HCT116 (cell line): ENCODE data around the gene DHFR2.

Experiments used
- CEBPB ChIP-seq: IDR thresholded peaks from 2 replicates; pipeline ENCODE4 v1.6.1; 2012; ENCODE audit warnings: low read depth
- CTCF ChIP-seq, 3 experiments: fragments of 200-600 bp in 1 of 3; sonication (generic) in 1 of 3; IDR thresholded peaks in 2 of 3; conservative IDR thresholded peaks in 1 of 3; 2 replicates each; pipeline ENCODE4 v1.5.1; 2012 to 2017; ENCODE audit warnings: low read depth in 2 of 3, low read length in 2 of 3, antibody characterized with exemption in 1 of 3, borderline replicate concordance in 1 of 3, control low read depth in 1 of 3, mild to moderate bottlenecking in 1 of 3, mixed read lengths in 1 of 3, mixed run types in 1 of 3, moderate library complexity in 1 of 3; ENCODE audit not compliant: insufficient read depth in 1 of 3
- EGR1 ChIP-seq: IDR thresholded peaks from 2 replicates; pipeline ENCODE4 v1.6.1; 2012; ENCODE audit warnings: low read depth
- EZH2 ChIP-seq: fragments of 200-600 bp; sonication (generic); IDR thresholded peaks from 2 replicates; pipeline ENCODE4 v1.6.1; 2017; ENCODE audit warnings: antibody characterized with exemption, mixed run types
- POLR2A ChIP-seq: IDR thresholded peaks from 2 replicates; pipeline ENCODE4 v1.7.0; 2011; ENCODE audit warnings: borderline replicate concordance; ENCODE audit not compliant: insufficient read depth, insufficient read length; ENCODE audit errors: extremely low read depth
- POLR2AphosphoS5 ChIP-seq: IDR thresholded peaks from 2 replicates; pipeline ENCODE4 v1.6.1; 2011; ENCODE audit warnings: mild to moderate bottlenecking, low read depth, low read length, moderate library complexity
- RAD21 ChIP-seq: IDR thresholded peaks from 2 replicates; pipeline ENCODE4 v1.6.1; 2012; ENCODE audit warnings: low read depth, mild to moderate bottlenecking
- SRF ChIP-seq: IDR thresholded peaks from 2 replicates; pipeline ENCODE4 v1.6.1; 2012; ENCODE audit warnings: low read depth
- ZBTB33 ChIP-seq: IDR thresholded peaks from 2 replicates; pipeline ENCODE4 v1.6.1; 2011; ENCODE audit warnings: mild to moderate bottlenecking, low read length, moderate library complexity; ENCODE audit not compliant: insufficient replicate concordance; ENCODE audit errors: extremely low read depth
- ZFX ChIP-seq: fragments of 450-650 bp; IDR thresholded peaks from 2 replicates; pipeline ENCODE4 v1.6.1; 2017
- ZNF274 ChIP-seq: fragments of 200-500 bp; sonication (Bioruptor generic); IDR thresholded peaks from 2 replicates; pipeline ENCODE4 v1.6.1; 2014; ENCODE audit warnings: mild to moderate bottlenecking, low read depth, low read length, inconsistent platforms
- TF ChIP-seq, protein P1 (sequence below): IDR thresholded peaks from 2 replicates; pipeline ENCODE4 v1.6.1; 2012; ENCODE audit warnings: low read depth
- TF ChIP-seq, protein P2 (sequence below): IDR thresholded peaks from 2 replicates; pipeline ENCODE4 v1.6.1; 2012

DNA sequence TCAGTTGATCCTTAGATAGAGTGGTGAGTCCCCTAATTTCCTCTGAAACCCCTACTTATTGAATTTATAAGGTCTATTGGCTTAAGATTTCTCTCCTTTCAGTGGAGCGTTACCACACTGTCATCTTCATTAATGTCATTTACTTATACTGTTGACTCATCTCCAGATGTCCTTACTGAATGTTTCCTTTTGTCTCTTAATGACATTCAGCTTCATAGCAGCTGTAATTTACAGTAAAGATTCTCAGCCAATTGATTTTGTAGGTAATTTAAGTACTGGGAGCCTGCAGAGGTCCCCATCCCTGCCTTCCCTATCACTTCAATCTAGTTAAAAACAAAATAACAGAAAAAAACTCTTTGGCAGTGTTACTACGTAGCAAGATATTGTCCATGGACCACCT is 53.1 kb downstream of the DHFR2 start:
- TF ChIP-seq EZH2 (no peak), CTCF (IDR thresholded peaks at IDR 0.05 in 2 of 3, conservative IDR thresholded peaks at IDR 0.05 in 1 of 3; ENCODE audit: borderline replicate concordance in 1 of 3, insufficient read depth in 1 of 3, low read depth in 2 of 3, low read length in 2 of 3) (no peak), CEBPB (no peak), EGR1 (no peak), POLR2A (no peak), ZFX (no peak), POLR2AphosphoS5 (no peak), RAD21 (no peak), SRF (no peak), ZBTB33 (no peak), ZNF274 (no peak)
- TF ChIP-seq, protein P1, sequence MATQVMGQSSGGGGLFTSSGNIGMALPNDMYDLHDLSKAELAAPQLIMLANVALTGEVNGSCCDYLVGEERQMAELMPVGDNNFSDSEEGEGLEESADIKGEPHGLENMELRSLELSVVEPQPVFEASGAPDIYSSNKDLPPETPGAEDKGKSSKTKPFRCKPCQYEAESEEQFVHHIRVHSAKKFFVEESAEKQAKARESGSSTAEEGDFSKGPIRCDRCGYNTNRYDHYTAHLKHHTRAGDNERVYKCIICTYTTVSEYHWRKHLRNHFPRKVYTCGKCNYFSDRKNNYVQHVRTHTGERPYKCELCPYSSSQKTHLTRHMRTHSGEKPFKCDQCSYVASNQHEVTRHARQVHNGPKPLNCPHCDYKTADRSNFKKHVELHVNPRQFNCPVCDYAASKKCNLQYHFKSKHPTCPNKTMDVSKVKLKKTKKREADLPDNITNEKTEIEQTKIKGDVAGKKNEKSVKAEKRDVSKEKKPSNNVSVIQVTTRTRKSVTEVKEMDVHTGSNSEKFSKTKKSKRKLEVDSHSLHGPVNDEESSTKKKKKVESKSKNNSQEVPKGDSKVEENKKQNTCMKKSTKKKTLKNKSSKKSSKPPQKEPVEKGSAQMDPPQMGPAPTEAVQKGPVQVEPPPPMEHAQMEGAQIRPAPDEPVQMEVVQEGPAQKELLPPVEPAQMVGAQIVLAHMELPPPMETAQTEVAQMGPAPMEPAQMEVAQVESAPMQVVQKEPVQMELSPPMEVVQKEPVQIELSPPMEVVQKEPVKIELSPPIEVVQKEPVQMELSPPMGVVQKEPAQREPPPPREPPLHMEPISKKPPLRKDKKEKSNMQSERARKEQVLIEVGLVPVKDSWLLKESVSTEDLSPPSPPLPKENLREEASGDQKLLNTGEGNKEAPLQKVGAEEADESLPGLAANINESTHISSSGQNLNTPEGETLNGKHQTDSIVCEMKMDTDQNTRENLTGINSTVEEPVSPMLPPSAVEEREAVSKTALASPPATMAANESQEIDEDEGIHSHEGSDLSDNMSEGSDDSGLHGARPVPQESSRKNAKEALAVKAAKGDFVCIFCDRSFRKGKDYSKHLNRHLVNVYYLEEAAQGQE, result no peak
- TF ChIP-seq, protein P2, sequence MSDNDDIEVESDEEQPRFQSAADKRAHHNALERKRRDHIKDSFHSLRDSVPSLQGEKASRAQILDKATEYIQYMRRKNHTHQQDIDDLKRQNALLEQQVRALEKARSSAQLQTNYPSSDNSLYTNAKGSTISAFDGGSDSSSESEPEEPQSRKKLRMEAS, result no peak
